Type B pancreatic cell (in vitro differentiated cells): ENCODE results near the gene RBBP5. TPM values are rescaled to one million over a fixed set of nuclear protein-coding genes. Genes with fewer than 3 reads are reported as not detected.

Experiments used
- DNase-seq: peaks from one replicate; pipeline ENCODE4 v3.0.0; 2021; ENCODE audit warnings: mixed read lengths; ENCODE audit not compliant: unreplicated experiment; ENCODE audit errors: extremely low spot score
- H3K27ac Mint-ChIP-seq: 2 replicates; pipeline ENCODE4 v1.8.0; 2021; ENCODE audit warnings: mild to moderate bottlenecking, mixed read lengths
- H3K27me3 Mint-ChIP-seq: 2 replicates; pipeline ENCODE4 v1.8.0; 2021; ENCODE audit warnings: mixed read lengths
- H3K36me3 Mint-ChIP-seq: 2 replicates; pipeline ENCODE4 v1.8.0; 2021; ENCODE audit warnings: mixed read lengths
- H3K4me1 Mint-ChIP-seq: one replicate; pipeline ENCODE4 v1.8.0; 2021; ENCODE audit warnings: mixed read lengths; ENCODE audit not compliant: unreplicated experiment
- H3K4me3 Mint-ChIP-seq: 2 replicates; pipeline ENCODE4 v1.8.0; 2021; ENCODE audit warnings: mild to moderate bottlenecking, mixed read lengths
- H3K9me3 Mint-ChIP-seq: 2 replicates; pipeline ENCODE4 v1.8.0; 2021; ENCODE audit warnings: mixed read lengths
- CTCF ChIP-seq: fragments of 200-600 bp; sonication (generic); conservative IDR thresholded peaks from 2 replicates; pipeline ENCODE4 v1.5.0; 2021; ENCODE audit warnings: antibody characterized with exemption, mild to moderate bottlenecking
- total RNA-seq: library from RNA; stranded (reverse); gene quantifications from 2 replicates; pipeline ENCODE4 v1.2.1, GENCODE V29; 2021; ENCODE audit warnings: low replicate concordance

RBBP5 gene
- total RNA-seq, 1 donor from 2014 or later: 21.4 TPM

GRCh38 chr1:205065666-205066065 is 56.1 kb downstream of the RBBP5 start:
- peak; percentile 51 for DNase-seq
- TF ChIP-seq CTCF: no peak
- Mint-ChIP-seq H3K9me3 (no peaks in the 10 kb centered on the region), H3K4me1 (peaks cover 9% of the 10 kb centered on the region), H3K27me3 (peaks cover 18% of the 10 kb centered on the region), H3K4me3 (no peak overlapping the region), H3K36me3 (no peaks in the 10 kb centered on the region), H3K27ac (no peak overlapping the region)

GRCh38 chr1:205064741-205065316 is 56.9 kb downstream of the RBBP5 start:
- Mint-ChIP-seq H3K27ac (no peak overlapping the region), H3K4me1 (peaks cover 9% of the 10 kb centered on the region), H3K27me3 (peaks cover 18% of the 10 kb centered on the region), H3K4me3 (no peak overlapping the region), H3K9me3 (no peaks in the 10 kb centered on the region), H3K36me3 (no peaks in the 10 kb centered on the region)
- DNase-seq: no peak
- no peak for TF ChIP-seq CTCF

DNA sequence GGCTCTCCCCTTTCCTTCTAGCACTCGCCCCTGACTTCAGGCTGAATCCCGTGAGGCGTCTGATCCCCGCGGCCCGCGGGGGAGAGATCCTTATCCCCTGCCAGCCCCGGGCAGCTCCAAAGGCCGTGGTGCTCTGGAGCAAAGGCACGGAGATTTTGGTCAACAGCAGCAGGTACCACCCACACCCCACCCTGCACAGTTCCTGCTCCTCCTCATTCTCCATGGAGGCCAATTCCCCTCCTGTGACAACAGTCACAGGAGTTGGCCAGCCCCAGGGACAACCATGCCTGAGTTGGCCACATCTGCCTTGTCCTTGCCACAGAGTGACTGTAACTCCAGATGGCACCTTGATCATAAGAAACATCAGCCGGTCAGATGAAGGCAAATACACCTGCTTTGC is 57.5 kb downstream of the RBBP5 start:
- no peaks in the 10 kb centered on the region for H3K9me3 Mint-ChIP-seq
- peaks cover 18% of the 10 kb centered on the region for H3K27me3 Mint-ChIP-seq
- H3K4me1 Mint-ChIP-seq: peaks cover 9% of the 10 kb centered on the region
- no peak for TF ChIP-seq CTCF
- no peak for DNase-seq
- H3K4me3 Mint-ChIP-seq: no peak overlapping the region
- no peaks in the 10 kb centered on the region for H3K36me3 Mint-ChIP-seq
- no peak overlapping the region for H3K27ac Mint-ChIP-seq

- no peak for DNase-seq
- H3K27ac Mint-ChIP-seq: no peak overlapping the region
- no peaks in the 10 kb centered on the region for H3K36me3 Mint-ChIP-seq
- peaks cover 9% of the 10 kb centered on the region for H3K4me1 Mint-ChIP-seq
- H3K27me3 Mint-ChIP-seq: peaks cover 15% of the 10 kb centered on the region
- H3K9me3 Mint-ChIP-seq: no peaks in the 10 kb centered on the region
- TF ChIP-seq CTCF: no peak
- no peak overlapping the region for H3K4me3 Mint-ChIP-seq
These were observed 58.9 kb downstream of the RBBP5 start for GRCh38 chr1:205062895-205063294.

GRCh38 chr1:205062319-205062718 is 59.5 kb downstream of the RBBP5 start:
- no peaks in the 10 kb centered on the region for H3K36me3 Mint-ChIP-seq
- H3K27me3 Mint-ChIP-seq: peaks cover 16% of the 10 kb centered on the region
- H3K9me3 Mint-ChIP-seq: no peaks in the 10 kb centered on the region
- no peak for TF ChIP-seq CTCF
- peaks cover 9% of the 10 kb centered on the region for H3K4me1 Mint-ChIP-seq
- DNase-seq: no peak
- H3K4me3 Mint-ChIP-seq: no peak overlapping the region
- no peak overlapping the region for H3K27ac Mint-ChIP-seq

DNA sequence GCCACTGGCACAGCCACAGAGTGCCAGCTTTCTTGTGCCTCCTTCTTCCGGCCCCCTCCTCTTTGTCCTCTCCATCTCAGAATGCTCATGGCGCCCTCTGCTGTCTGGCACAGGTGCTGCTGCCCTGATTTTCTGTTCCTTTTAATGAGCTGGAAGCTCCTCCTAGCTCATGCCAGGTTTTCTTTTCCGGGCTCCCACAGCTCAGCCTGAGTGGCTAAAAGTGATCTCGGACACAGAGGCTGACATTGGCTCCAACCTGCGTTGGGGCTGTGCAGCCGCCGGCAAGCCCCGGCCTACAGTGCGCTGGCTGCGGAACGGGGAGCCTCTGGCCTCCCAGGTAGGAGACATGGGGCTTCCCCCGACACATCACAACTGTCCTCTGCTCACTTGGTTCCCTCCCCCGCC is 60.1 kb downstream of the RBBP5 start:
- Mint-ChIP-seq H3K27me3 (peaks cover 21% of the 10 kb centered on the region), H3K27ac (no peak overlapping the region)

More for the DNA sequence above, 60.1 kb downstream of the RBBP5 start:
- peak; percentile 98 for TF ChIP-seq CTCF
- no peaks in the 10 kb centered on the region for H3K9me3 Mint-ChIP-seq
- peaks cover 9% of the 10 kb centered on the region for H3K4me1 Mint-ChIP-seq
- no peaks in the 10 kb centered on the region for H3K36me3 Mint-ChIP-seq
- DNase-seq: peak; percentile 86
- H3K4me3 Mint-ChIP-seq: no peak overlapping the region
